HG03103 (cell line): ENCODE results near the gene L1TD1.
"Not testable (repeated sequence)": the region's sequence is repeated elsewhere in the genome, so short reads cannot be mapped to it uniquely, and the experiment has no call there.

Experiments used
- ATAC-seq: cut with Tn5 transposase; IDR thresholded peaks from one replicate; pipeline ENCODE4 v1.9.1; 2021; ENCODE audit warnings: low read depth; ENCODE audit not compliant: unreplicated experiment

Gene L1TD1

DNA sequence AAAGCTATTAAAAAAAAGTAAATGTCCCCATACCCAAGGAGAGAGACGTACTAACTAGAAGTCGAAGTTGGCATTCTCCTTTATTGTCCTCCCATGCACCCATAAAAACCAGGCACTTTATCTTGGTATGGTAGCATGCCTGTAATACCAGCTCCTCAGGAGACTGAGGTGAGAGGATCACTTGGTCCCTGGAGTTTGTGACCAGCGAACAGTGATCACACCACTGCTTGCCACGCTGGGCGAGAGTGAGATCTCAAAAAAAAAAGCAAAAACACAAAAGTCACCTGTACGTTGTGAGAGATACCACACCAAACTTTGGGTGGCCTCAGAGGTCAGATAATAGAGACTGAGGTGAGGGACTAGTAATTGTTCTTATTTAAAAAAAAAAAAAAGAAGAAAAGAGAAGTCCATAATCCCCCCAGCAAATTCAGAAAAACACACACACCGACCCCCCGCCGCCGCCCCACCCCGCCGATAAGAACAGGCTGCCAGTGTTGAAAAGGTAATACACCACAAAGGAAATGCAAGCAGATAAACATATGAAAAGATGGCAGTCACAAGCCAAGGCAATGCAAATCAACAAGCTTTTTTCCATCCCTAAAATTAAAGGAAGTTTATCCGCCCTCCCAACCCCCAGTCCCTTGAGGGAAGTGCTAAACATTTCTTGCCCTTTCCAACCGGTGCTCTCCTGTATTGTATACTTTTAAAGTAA is 3.6 kb downstream of the L1TD1 start:
- ATAC-seq, result no peak

DNA sequence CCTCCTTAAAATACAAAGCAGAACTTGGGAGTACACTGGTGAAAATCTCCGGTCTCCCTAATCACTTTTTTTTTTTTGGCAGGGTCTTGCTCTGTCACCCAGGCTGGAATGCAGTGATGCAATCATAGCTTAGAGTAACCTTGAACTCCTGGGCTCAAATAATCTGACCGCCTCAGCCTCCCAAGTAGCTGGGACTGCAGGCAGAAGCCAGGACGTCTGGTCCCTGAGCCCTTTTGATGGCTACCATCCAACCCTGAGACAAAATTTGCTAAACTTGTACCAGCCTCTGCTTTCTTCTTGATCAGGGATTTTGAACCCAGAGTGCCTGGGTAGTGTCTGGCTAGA is 4.1 kb downstream of the L1TD1 start:
- ATAC-seq, result no peak

DNA sequence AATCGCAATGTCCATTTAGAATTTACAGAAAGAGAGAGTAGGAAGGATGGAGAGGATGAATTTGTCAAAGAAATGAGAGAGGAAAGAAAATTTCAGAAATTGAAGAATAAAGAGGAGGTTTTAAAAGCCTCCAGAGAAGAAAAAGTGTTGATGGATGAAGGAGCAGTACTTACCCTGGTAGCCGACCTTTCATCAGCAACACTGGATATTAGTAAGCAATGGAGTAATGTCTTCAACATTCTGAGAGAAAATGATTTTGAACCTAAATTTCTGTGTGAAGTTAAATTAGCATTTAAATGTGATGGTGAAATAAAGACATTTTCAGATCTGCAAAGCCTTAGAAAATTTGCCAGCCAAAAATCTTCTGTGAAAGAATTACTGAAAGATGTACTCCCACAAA is 12.5 kb downstream of the L1TD1 start:
- no peak for ATAC-seq

DNA sequence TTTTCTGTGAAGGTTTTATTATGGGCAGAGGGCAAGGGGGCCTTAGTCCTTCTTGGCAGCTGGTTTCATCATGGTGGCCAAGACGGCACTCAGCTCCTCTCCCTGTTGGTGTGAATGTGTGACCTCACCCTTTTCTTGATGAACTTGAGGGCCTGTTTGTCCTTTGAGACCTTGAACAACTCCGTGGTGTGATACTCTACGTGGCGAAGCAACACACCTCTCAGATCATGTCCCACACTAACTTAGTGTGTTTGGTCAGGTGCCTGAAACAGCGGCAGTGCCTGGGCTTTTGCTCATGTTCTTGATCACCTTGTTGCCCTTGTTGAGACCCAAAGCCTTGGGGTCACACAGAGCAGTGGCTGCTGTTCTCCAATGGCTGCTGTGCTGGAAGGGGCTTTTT is 13.4 kb downstream of the L1TD1 start:
- ATAC-seq, result no peak

DNA sequence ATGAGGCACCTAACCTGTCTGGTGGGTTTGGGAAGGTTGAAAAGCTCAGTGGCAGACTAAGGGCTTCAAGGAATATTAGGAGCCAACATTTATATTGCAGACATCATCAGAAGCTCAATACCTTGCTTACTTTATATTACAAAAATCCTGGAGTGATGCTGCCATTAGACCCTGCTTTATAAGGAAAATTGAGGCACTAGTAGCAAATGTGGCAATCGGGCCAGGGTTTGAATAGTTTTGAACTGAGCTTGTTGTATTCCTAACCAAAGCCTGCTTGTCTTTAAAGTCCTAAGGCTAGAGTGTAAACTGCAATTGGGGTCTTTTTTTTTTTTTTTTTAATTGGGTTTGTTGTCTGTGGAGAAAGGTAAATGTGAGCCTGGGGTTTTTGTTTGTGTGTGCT is 14.3 kb downstream of the L1TD1 start:
- no peak for ATAC-seq

DNA sequence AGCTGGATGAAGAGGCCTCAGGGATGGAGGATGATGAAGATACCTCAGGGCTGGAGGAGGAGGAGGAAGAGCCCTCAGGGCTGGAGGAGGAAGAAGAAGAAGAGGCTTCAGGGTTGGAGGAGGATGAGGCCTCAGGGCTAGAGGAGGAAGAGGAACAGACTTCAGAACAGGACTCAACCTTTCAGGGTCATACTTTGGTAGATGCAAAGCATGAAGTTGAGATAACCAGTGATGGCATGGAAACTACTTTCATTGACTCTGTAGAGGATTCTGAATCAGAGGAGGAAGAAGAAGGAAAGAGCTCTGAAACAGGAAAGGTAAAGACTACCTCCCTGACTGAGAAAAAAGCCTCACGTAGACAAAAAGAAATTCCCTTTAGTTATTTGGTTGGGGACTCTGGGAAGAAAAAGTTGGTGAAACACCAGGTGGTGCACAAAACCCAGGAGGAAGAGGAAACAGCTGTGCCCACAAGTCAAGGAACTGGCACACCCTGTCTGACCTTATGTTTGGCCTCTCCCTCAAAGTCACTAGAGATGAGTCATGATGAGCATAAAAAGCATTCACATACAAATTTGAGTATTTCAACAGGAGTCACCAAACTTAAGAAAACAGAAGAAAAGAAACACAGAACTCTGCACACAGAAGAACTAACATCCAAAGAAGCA is 15.4 kb downstream of the L1TD1 start:
- ATAC-seq, result no peak

DNA sequence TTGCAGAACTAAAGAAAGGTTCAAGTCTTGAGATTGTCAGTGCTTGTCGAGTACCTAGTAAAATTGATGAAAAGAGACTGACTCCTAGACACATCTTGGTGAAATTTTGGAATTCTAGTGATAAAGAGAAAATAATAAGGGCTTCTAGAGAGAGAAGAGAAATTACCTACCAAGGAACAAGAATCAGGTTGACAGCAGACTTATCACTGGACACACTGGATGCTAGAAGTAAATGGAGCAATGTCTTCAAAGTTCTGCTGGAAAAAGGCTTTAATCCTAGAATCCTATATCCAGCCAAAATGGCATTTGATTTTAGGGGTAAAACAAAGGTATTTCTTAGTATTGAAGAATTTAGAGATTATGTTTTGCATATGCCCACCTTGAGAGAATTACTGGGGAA is 16.3 kb downstream of the L1TD1 start:
- no peak for ATAC-seq

DNA sequence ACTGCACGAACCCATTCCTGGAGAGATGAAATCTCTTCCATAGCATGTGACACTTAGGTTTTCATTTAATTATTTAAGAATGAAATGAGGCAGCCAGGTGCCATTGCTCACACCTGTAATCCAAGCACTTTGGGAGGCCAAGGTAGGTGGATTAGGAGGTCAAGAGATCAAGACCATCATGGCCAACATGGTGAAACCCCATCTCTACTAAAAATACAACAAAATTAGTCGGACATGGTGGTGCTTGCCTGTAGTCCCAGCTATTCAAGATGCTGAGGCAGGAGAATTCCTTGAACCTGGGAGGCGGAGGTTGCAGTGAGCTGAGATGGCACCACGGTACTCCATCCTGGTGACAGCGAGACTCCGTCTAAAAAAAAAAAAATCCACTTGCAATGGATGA is 17.8 kb downstream of the L1TD1 start:
- ATAC-seq, result no peak

DNA sequence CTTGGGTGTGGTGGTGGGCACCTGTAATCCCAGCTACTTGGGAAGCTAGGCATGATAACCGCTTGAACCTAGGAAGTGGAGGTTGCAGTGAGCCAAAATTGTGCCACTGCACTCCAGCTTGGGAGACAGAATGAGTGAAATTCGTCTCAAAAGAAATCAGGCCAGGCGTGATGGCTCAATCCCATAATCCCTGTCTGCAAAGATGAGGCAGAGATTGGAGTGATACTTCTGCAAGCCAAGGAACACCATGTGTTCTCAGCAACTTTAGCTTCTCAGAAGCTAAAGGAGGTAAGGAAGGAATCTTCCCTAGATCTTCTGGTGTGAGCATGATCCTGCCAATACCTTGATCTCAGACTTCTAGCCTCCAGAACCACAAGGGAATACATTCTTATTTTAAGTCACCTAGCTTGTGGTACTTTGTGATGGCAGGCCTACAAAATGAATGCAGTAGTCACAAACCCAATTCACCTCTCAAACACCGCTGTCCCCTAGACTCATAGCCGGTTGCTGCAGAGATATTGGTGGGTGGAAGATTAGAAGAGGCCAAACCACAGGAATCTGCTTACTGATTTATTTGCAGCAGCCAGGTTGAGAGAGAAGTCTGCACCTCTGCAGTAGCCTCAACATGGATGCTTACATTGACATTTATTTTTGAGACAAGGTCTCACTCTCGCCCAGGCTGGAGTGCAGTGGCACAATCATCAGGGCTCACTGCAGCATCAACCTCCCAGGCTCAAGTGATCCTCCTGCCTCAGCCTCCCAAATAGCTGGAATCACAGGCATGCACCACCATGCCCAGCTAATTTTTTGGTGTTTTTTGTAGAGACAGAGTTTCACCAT is 18.6 kb downstream of the L1TD1 start:
- no peak for ATAC-seq

DNA sequence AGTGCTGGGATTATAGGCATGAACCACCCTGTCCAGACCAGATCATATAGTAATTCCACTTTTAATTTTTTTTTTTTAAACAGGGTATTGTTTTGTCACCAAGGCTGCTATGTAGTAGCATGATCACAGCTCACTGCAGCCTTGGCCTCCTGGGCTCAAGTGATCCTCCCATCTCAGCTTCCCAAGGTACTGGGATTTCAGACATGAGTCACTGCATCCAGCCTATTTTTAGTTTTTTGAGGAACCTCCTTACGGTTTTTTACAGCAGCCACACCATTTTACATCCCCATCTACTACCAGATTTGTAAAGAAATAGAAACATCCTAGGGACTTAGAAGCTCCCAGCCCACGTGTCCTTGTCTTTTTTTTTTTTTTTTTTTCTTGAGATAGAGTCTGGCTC is 24.0 kb downstream of the L1TD1 start:
- ATAC-seq, result no peak

DNA sequence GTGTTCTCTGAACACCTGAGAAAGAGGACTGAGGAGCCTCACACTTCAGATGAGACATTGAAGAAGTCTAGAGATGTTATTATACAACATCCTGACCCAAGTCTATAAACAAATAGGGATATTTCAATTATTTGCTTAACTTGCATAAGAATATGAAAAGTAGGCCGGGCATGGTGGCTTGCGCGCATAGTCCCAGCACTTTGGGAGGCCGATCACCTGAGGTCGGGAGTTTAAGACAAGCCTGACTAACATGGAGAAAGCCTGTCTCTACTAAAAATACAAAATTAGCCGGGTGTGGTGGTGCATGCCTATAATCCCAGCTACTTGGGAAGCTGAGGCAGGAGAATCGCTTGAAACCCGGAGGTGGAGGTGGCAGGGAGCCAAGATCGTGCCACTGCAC is 25.8 kb downstream of the L1TD1 start:
- not testable (repeated sequence) for ATAC-seq

DNA sequence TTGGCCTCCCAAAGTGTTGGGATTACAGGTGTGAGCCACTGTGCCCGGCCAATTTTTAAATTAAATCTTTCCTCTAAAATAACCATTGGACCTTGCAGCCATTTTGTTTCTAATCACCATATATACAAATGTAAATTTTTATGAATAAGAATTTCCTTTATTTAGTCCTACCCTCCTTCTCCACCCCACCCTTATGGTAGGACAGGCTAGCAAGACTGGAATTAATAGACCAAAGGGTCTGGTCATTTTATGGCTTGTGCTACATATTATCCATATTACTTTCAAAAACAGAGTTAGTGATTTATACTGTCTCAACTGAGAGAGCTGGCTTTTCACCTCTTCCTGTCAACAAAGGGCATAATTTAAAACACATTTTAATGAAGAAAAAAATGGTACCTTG is 26.5 kb downstream of the L1TD1 start:
- no peak for ATAC-seq

DNA sequence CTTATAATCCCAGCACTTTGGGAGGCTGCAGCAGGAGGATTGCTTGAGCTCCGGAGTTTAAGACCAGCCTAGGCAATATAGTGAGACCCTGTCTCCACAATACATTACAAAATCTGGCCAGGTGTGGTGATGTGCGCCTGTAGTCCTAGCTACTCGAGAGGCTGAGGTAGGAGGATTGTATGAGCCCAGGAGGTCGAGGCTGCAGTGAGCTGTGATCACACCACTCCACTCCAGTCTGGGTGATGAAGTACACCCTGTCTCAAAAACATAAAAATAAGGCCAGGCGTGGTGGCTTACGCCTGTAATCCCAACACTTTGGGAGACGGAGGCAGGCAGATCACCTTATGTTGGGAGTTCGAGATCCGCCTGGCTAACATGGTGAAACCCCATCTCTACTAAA is 27.7 kb downstream of the L1TD1 start:
- no peak for ATAC-seq

DNA sequence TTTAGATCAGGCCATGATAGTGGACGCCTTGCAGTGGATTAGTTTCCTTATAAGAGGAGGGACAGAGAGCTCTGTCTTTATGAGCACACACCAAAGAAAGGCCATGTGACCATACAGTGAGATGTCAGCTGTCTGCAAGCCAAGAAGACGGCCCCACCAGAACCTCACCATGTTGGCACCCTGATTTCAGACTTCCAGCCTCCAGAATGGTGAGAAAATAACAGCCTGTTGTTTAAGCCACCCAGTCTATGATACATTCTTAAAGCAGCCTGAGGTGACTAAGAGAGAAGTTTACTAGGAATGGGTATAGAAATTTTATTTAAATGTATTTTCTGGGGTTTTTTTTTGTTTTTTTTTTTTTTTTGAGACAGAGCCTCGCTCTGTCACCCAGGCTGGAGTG is 29.5 kb downstream of the L1TD1 start:
- ATAC-seq, result no peak

DNA sequence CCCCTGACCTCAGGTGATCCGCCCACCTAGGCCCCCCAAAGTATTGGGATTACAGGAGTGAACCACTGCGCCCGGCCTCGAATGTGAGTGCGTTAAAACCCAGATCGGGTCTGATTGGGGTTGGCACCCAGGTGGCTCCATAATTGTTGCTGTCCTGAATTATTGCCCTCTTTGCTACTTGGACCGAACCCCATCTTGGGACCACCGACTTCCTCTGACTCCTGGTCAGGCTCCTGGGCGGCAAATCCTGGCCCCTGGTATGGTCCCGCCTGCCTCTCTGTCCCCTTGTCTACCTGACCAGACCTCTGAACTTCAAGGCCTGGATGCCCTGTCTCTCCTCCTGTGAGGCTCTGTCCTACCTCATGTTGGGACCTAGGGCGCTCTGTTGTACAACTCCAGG is 32.8 kb downstream of the L1TD1 start:
- no peak for ATAC-seq

DNA sequence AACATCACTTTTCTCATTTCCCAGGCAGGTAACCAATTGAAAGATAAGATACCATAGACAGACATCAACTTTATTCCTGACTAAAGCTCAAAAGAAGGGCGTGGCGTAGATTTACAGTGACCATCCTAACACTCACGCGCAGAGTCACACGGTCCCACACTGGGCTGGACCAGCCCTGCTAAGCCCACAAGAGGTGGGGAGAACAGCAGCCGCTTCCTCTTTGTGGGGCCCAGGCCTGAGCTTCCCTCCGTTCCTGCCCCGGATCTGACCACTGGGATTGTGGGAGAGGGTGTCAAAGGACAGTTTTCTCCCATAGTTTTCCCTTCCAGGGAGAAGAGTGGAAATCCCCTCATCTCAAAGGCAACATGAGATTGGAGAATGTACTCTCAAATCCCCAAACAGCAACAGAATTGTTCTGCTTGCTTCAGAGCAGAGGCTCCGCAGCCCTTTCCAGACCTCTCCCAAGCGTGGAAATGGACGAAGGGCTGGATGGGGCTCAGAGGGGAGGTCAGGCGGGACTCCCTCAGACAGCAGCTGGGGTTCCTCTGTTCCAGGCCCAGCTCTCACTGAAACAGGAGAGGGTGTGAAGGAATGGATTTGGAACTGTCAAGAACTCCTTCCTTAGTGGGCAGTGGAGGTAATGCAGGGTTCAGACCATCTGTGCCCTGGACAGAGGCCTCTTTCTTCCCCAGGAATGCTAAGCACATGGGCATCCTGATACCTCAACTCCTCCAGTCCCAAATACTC is 33.7 kb downstream of the L1TD1 start:
- ATAC-seq, result no peak

DNA sequence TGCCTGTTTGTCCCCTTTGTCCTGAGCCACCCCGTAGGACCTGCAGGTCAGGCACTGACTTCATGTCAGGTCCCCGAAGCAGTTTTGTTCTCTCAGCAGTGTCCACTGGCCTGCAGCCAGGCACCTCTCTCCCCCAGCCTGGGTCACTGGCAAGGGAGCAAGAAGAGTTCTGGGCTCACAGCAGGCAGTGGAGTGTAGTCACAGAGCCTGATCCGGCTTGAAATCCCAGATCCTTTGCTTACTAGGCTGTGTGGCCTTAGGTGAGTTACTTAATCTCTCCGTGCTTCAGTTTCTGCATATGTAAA is 34.2 kb downstream of the L1TD1 start:
- no peak for ATAC-seq

DNA sequence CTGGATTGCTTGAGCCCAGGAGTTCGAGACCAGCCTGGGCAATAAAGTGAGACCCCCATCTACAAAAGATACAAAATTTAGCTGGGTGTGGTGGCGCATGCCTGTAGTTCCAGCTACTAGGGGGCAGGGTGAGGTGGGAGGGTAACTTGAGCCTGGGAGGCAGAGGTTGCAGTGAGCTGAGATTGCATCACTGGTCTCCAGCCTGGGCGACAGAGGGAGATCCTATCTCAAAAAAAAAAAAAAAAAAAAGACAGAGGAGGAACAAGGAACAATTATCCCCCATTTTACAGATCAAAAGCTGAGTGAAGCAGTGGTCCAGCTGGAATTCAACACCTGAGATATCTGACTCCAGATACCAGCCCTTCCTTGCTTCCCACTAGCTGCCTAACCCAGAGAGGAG is 34.8 kb downstream of the L1TD1 start:
- no peak for ATAC-seq

DNA sequence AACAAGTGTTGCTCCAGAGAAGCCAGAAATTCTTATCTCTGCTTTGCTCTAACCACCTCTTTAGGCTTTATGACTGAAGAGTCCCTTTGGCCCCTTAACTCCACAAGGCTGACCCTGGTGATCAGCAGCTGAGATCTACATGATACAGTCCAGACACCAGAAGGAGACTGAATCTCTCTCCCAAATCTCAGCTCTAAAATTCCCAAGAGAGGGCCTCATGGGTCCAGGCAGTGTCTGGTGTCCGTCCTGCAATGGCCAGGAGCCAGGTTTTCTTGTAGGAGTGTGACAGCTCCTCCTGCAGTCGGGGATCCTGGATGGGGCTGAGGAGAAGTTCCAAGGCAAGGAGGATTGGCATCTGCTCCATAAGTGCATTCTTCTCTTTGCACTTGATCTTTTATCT is 35.3 kb downstream of the L1TD1 start:
- no peak for ATAC-seq

DNA sequence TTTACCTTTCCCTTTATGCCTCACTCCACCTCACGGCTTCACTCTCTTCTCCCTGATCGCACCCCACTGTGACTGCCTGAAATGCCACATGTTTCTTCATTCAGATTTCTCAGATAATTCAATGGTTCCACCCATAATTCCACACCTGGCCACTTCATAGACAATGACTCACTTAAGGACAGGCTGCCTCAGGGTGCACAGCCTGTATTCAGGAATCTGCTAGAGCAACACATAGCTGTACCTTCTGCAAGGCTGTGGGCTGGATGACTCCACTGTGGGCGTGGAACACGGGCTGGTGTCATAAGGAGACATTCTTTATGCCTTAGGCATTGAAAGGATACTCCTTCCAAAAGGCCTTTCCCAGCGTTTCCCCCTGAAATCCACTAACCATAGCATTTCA is 36.1 kb downstream of the L1TD1 start:
- no peak for ATAC-seq

DNA sequence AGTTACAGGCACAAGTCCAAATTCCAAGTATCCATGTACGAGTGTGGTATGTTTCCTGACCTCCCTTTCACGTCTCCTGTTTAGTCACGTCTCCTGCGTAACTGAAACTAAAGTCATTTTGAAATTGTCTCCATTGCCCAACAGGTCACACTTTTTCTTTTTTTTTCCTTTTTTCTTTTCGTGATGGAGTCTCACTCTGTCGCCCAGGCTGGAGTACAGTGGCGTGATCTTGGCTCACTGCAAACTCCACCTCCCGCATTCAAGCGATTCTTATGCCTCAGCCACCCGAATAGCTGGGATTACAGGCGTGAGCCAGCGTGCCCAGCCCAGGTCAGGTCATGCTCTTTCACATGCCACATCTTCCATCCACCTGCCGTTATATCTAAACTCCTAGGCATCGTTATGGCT is 38.2 kb downstream of the L1TD1 start:
- no peak for ATAC-seq
